Activated CD4-positive, CD25-positive, alpha-beta regulatory T cell treated with anti-CD3 and anti-CD28 coated beads, Interleukin-2, amount 50 U/mL, for 24 hours (primary cell): ENCODE measurements around the gene SIK1.
A peak's percentile ranks its signal among the peaks of the same experiment; 100 is the strongest.
"Not testable (repeated sequence)": the region's sequence is repeated elsewhere in the genome, so short reads cannot be mapped to it uniquely, and the experiment has no call there.

Source experiments
- ATAC-seq, 2 donors: fragments of 150-1000 bp; cut with Tn5 transposase; one replicate each; pipeline ENCODE4 v1.10.0; 2021; ENCODE audit warnings: mild to moderate bottlenecking in 1 of 2, moderate library complexity in 1 of 2

SIK1 gene

GRCh38 chr21:43426404-43427241 is at the start of gene SIK1:
Gene SIK1 (minus strand): TSS chr21:43427131. CDS start chr21:43426178, 953 bp downstream.
- ATAC-seq: peak; percentile 3 to 70

- not testable (repeated sequence) for ATAC-seq
These were observed 44.8 kb upstream of the SIK1 start for GRCh38 chr21:43471597-43472242.

- not testable (repeated sequence) for ATAC-seq
These were observed 43.0 kb upstream of the SIK1 start for GRCh38 chr21:43469719-43470458.

- no peak for ATAC-seq
These were observed 40.9 kb upstream of the SIK1 start for GRCh38 chr21:43467785-43468184.

- not testable (repeated sequence) for ATAC-seq
These were observed 38.2 kb upstream of the SIK1 start for GRCh38 chr21:43465159-43465558.

- ATAC-seq: not testable (repeated sequence)
These were observed 36.7 kb upstream of the SIK1 start for GRCh38 chr21:43463498-43464261.

- ATAC-seq: not testable (repeated sequence)
These were observed 36.0 kb upstream of the SIK1 start for GRCh38 chr21:43462932-43463331.

- not testable (repeated sequence) for ATAC-seq
These were observed 33.5 kb upstream of the SIK1 start for GRCh38 chr21:43460475-43460874.

- not testable (repeated sequence) for ATAC-seq
These were observed 32.1 kb upstream of the SIK1 start for GRCh38 chr21:43458995-43459394.

- peak in 1 of 2 donors; percentile 33 for ATAC-seq
These were observed 29.8 kb upstream of the SIK1 start for GRCh38 chr21:43456616-43457314.

- not testable (repeated sequence) for ATAC-seq
These were observed 28.8 kb upstream of the SIK1 start for GRCh38 chr21:43455717-43456116.

- ATAC-seq: not testable (repeated sequence)
These were observed 27.2 kb upstream of the SIK1 start for GRCh38 chr21:43454176-43454575.

GRCh38 chr21:43451850-43452249 is 24.9 kb upstream of the SIK1 start:
- not testable (repeated sequence) for ATAC-seq

- not testable (repeated sequence) for ATAC-seq
These were observed 23.4 kb upstream of the SIK1 start for GRCh38 chr21:43450287-43450686.

GRCh38 chr21:43447353-43447977 is 20.5 kb upstream of the SIK1 start:
- not testable (repeated sequence) for ATAC-seq

GRCh38 chr21:43446277-43446932 is 19.5 kb upstream of the SIK1 start:
- ATAC-seq: not testable (repeated sequence)

GRCh38 chr21:43444524-43444923 is 17.6 kb upstream of the SIK1 start:
- ATAC-seq: not testable (repeated sequence)

- not testable (repeated sequence) for ATAC-seq
These were observed 15.6 kb upstream of the SIK1 start for GRCh38 chr21:43442571-43442970.

- ATAC-seq: not testable (repeated sequence)
These were observed 14.2 kb upstream of the SIK1 start for GRCh38 chr21:43440835-43441727.
